GM10266 (cell line): Measurements from ENCODE around the gene PTPN22.

Experiments
- DNase-seq: peaks from one replicate; pipeline ENCODE4 v3.0.0; 2012; ENCODE audit errors: extremely low spot score
- CTCF ChIP-seq: IDR thresholded peaks from 2 replicates; pipeline ENCODE4 v1.5.1; 2012; ENCODE audit warnings: mild to moderate bottlenecking, low read depth; ENCODE audit not compliant: control insufficient read depth, insufficient read depth; ENCODE audit errors: missing control alignments

PTPN22 gene

GRCh38 chr1:113912594-113913311, 41.2 kb upstream of the PTPN22 start:
- no peak for DNase-seq
- TF ChIP-seq CTCF = no peak

DNA sequence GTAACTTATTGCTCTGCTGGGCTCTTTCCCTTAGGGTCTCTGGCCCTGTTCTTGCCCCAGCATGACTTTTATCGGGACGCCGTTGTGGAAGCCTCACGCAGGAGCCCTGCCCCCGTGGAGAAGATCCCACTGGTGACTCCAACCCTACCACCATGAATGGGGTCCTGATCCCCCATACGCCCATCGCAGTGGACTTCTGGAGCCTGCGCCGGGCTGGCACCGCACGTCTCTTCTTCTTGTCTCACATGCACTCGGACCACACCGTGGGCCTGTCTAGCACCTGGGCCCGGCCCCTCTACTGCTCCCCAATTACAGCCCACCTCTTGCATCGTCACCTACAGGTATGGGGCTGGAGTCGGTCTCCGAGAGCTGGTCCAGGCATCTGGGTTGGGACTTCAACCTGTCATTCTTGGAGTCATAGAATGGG, 33.9 kb upstream of the PTPN22 start:
- DNase-seq = no peak
- TF ChIP-seq CTCF = no peak

DNA sequence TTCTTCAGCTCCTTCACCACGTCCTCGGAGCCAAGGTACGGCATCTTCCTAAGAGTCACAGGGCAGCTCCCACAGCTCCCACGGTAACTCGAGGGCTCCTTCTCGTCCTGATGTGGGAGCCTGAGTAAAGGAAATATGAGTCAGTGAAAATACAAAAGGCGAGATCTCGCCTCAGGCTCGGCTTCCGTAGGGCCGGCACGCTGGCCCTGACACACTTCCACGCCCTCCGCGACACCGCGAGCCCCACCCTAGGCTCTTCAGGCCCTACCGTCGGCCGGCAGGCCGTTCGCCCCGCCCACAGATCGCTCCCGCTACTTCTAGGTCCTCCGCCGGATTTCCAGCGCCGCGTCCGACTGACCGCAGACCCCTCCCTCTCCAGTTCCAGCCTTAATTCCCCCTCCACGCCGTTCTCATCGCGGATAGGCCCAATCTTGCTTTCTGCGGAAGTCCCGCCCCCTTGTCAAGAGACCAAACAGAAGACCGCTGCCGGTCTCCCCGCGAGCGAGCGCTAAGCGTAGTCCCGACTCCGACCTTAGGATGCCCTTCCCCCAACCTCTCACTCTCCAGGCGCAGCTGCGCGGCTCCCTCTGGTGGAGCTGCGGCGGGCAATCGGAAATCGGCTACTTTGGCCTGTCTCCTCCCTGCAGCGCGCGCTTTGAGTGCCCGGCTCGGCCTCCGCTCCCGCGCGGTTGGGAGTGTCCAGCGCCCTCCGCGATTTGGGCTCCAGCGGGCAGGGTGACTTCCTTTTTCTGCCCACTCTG, 33.3 kb upstream of the PTPN22 start, which contains the start of the genes AP4B1 and DCLRE1B:
Gene AP4B1, minus strand, starts transcription at position 126 of the 761 bp plus-strand sequence. Its CDS starts 82 bp downstream, at position 44.
Gene DCLRE1B, plus strand, starts transcription at position 653 of the 761 bp plus-strand sequence. CDS start 261 bp downstream, outside the sequence.
- peak; percentile 92 for TF ChIP-seq CTCF
- peak; percentile 90 for DNase-seq

DNA sequence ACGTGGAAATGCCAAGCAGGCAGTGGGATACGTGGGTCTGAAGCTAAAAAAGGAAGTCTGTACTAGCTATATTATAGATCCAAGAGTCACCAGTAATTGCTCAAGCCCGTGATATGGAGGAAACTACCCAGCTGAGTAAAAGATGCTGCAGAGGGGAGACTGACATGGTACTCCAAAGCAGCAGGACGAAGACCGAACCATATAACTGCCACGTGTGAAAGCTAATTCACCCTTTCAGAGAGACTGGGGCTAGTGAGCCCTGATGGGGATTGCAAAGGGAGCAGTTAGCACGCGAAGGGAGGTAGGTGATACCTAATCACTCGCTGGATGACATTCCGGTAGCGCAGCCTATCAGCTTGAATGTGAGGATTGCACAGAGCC, 32.8 kb upstream of the PTPN22 start:
- no peak for DNase-seq
- TF ChIP-seq CTCF = no peak

DNA sequence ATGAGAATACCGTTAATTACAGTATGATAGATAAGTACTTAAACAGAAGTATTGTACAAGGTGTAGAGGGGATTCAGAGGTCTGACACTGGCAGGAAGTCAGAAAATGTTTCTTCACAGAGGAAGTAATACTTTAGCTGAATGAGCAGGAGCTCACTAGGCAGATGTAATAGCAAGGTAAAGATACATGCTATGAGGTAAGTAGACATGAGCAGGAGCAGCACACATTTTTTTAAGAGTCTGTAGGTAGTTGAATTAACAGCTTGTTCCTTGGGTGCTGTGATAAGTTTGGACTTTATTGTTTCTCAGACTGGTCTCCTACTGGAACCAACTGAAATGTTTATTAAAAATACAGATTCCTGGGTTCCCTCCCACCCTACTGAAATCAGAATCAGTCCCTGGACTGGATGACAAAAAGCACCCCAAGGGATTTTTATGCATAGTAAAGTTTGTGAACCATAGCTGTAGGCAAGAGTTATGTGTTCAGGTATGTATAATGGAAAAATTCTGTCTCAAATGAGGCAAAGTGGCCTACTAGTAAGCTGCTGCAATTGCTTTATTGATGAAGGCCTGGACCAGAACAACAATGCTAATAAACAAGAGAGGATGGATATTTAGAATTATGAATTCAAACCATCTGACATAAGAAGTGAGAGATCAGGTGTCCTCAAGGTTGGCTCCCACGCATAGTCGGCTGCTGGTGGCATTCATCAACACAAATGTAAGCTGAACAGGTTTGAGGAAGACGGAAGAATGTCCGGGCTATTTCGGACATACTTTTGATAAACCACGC, 32.2 kb upstream of the PTPN22 start:
- no peak for TF ChIP-seq CTCF

DNA sequence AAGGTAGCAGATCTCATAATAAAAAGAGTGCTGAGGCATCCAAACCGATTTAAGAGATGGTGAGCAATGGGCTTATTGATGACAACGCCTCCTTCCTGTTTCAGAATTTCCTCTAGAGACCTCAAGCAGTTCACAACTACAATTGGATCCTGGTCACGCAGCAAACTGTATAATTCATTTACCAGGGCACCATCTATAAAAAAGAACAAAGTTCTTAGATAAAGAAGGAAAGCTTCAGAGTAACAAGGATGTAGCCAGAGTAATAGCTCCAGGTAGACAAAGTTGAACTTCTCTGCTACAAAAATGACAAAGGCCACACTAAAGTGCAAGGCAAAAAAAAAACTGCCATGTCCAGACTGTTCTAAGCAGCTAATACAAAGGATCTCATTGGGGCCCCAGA, 29.7 kb upstream of the PTPN22 start:
- no peak for TF ChIP-seq CTCF
- no peak for DNase-seq

More for the DNA sequence above, 32.2 kb upstream of the PTPN22 start:
- DNase-seq = no peak
